Forelimb muscle (tissue), 1 donor: ENCODE results near the gene NAP1L1. TPM values are rescaled to one million over a fixed set of nuclear protein-coding genes. Genes with fewer than 3 reads are reported as not detected.

Experiments
- DNase-seq: peaks from one replicate; pipeline ENCODE4 v3.0.0-alpha.2; 2013; ENCODE audit warnings: low read depth
- polyA plus RNA-seq: library from polyadenylated mRNA; unstranded; fragments of 120-200 nt; gene quantifications from one replicate; pipeline ENCODE4 v1.2.1, GENCODE V29; 2013; ENCODE audit not compliant: insufficient read length

Gene NAP1L1
- polyA plus RNA-seq, 1 donor = 438 TPM

GRCh38 chr12:76022506-76022905 is 62.0 kb downstream of the NAP1L1 start:
- DNase-seq = no peak

DNA sequence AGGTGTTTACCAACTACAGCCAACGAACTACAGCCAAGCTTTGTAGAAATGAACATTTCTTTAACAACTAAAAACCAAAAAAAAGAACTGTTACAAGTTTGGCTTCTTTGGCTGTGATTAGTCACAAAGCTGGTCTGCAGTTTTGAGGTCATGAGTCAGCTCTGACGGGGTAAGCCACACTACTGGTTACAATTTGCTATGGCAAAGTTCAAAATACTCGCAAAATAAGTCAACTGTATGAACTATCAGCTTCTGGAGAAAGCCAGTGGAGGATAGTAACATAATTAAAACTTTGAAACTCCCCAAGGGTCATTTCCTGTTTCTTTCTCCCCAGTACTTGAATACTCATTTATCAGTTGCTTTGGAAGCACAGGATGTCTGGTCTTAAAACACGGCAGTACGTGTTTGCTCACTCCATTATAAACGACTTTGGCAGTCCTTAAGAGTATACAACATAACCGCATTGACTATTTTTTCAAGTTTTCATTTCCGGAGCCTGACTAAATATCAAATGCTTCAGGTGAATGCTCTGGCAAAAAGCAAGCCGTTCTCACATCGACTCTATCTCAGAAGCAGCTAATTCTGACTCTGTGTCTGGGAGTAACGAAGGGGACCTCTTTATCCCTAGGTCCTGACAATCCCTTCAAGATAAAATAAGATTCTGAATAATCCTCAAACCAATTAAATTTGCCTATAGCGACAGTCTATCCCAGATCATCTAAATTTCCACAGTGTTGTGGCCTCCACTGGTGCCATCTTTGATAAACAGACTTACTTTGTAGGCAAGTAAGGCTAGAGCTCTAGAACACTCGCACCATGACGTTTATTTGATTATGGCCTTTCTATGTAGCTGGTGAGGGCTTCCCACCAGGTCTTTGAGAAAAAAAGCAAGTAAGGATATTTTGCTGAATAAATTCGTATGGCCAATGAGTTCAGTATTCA is 63.5 kb downstream of the NAP1L1 start:
- no peak for DNase-seq

GRCh38 chr12:76020281-76020680 is 64.2 kb downstream of the NAP1L1 start:
- DNase-seq = no peak

- DNase-seq = no peak
Measured at GRCh38 chr12:76018672-76019071, 65.8 kb downstream of the NAP1L1 start.

- no peak for DNase-seq
Measured at GRCh38 chr12:76018111-76018510, 66.4 kb downstream of the NAP1L1 start.

DNA sequence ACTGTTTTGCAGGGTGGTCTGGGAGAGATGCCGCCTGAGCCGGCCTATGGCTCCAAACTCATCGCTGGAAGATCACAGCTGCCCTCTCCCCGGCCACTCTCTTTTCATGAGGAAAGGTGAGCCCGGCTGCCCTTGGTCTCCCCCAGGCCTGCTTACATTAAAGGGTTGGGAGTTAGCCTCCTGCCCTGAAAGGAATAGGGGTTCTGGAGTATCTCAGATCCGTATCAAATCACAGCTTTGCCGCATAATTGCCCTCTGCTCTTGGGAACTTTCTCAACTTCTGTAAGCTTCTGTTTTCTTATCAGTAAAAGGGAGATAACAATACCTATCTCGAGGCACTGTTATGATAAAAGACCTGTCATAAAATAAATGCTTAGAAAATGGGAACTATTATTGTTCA is 70.5 kb downstream of the NAP1L1 start:
- no peak for DNase-seq

DNA sequence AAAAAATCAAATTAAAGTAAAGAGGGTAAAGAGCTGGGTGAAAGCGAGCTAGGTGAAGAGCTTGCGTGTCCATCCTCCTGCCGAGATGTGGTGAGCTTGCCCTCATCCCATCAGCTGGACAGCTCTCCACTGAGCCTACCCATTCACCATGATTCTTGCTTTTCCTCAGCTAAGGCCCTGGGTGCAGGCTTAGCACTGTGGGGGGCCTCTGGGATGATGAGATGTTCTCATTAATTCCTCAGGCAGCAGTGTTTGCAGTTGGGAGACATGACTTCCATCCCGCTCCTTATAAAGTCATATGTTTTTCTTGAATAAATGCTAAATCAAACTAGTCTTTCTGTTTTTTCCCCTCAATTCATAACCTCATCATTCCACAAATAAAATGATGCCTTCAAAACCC is 70.9 kb downstream of the NAP1L1 start:
- no peak for DNase-seq

DNA sequence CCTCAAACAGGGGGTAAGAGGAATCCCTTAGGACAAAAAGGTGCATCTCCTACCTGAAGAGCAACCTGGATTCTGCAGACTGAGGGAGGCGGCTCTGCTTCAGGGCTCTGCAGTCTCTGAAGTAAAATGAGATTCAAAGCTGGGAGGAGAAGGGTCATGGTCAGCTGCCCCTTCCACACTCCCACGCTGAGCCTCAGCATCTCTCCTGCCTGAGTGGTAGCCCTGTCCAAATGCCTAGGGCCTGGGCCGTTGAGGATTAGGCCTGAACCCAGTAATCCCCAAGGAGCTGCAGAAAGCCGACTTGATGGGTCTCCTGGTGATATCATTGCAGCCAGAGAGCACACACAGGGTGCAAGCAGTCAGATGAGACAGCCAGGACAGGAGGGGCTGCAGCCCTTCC is 71.8 kb downstream of the NAP1L1 start:
- no peak for DNase-seq

GRCh38 chr12:76010732-76011458 is 73.6 kb downstream of the NAP1L1 start:
- no peak for DNase-seq

DNA sequence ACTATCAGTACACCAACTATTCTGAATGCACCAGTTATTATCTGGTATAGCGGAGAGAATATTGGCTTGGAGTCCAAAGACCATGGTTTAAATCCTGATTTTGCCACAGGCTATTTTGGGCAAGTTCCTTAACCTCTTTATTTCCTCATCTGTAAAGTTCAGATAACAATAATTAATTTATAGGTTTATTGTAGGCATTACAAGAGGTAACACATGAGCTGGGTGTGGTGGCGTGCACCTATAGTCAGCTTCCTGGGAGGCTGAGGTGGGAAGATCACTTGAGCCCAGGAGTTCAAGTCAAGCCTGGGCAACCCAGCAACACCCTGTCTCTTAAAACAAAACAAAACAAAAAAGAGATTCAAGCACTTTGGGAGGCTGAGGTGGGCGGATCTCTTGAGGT is 76.1 kb downstream of the NAP1L1 start:
- DNase-seq = no peak

GRCh38 chr12:76007640-76008039 is 76.8 kb downstream of the NAP1L1 start:
- no peak for DNase-seq

DNA sequence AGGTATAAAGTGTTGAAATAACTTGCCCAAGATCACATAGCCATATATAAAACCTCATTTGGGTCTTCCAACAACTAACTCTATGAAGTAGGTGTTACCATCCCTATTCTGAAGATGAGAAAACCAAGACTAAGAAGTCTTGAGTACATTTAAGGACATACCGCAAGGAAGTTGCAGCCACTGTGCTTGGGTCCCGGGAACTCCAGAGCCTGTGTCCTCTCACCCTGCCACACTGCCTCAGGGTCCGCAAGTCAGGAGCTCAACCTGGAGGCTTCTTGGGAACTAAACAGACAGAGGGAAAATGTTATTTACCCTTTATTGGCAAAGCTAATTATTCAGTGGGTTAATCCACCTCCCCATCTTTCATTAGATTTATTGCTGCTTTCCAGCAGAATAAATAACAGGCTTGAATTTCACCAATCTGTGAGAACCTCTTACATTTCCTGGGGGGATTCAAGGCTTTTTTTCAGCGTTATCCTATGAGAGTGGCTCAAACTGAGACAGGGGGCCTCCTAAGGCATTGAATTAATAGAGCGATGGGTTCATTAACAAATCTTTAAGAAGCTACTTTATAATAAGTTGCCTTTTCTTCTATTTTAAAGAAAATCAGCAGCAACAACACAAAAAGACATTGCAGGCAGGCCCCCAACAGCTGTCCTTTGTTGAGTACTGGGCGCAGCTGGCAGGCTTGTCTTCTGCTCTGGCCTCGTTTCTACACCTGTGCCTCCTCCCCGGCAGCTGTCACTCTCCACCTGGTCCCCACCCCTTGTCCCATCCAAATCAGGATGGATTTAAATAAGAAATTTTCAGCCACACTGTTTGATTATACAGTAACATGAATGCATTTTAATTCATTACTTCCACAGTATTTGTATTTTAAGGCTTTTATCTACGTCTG is 78.2 kb downstream of the NAP1L1 start:
- DNase-seq = no peak

DNA sequence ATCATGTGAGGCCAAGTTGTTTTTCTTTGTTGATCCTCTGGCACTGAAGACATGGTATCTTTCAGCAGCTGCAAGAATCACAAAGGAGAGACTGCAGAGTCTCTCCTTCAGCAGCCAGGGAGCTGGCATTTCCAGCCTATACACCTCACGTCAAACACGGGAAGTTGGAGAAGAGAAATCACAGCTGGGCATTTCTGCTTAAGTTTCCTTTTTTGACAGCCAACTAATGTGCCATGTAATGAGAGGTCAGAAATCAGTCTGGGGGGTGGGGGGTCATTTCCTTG is 81.2 kb downstream of the NAP1L1 start:
- DNase-seq = no peak

- no peak for DNase-seq
Measured at GRCh38 chr12:76002598-76003354, 81.7 kb downstream of the NAP1L1 start.

- no peak for DNase-seq
Measured at GRCh38 chr12:75998292-75999063, 86.0 kb downstream of the NAP1L1 start.

DNA sequence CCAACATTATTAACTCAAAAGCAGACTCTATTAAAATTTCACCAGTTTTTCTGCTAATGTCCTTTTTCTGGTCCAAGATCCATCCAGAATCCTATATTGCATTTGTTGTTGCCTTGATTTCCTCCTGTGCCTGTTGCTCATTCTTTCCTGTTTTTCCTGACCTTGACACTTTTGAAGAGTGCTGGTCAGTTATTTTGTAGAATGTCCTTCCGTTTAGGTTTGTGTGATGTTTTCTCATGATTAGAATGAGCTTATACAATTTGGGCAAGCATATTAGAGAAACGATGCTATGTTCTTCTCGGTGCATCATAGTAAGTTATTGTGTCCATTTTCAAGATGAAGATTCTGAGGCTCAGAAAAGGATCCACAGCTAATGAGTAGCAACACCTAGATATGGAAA is 86.8 kb downstream of the NAP1L1 start:
- DNase-seq = no peak

DNA sequence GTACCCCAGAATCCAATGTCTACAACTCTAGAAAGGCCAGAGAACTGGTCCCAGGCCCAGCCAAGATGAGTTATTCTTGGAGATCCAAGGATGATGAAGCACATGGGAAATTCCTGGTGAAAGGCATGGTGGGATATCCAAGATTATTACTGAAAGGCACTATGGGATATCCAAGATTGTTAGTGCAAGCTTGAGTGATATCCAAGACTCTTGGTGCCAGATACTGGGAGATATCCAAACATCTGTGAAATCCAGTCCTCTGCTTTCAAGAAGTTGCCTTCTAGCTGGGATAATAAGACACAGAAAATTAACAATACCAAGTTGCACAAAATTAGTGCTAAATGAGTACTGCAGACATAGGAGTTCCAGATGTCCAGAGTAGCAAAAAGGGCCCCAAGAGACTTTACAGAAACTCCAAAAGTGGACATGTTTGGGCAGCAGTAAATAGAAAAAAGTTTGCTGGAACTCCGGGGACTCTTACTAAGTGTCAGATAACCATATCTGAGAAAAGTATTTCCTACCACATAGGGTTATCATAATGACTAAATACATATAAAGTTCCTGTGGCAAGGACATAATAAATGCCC is 87.5 kb downstream of the NAP1L1 start:
- DNase-seq = no peak

DNA sequence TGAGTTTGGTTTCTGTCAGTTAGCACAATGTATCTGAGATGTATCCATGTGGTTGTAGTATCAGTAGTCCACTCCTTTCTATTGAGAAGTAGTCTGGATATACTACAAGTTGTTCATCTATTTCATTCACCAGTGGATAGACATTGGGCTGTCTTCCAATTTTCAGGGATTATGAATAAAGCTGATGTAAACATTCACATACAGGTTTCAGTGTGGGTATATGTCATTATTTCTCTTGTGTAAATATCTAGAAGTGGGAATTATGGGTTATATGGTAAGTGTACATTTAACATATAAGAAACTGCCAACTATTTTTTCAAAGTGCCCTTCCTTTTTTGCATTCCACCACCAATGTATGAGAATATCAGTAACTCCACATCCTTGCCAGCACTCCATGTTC is 88.8 kb downstream of the NAP1L1 start:
- DNase-seq = no peak

- DNase-seq = no peak
Measured at GRCh38 chr12:75994069-75994740, 90.3 kb downstream of the NAP1L1 start.

DNA sequence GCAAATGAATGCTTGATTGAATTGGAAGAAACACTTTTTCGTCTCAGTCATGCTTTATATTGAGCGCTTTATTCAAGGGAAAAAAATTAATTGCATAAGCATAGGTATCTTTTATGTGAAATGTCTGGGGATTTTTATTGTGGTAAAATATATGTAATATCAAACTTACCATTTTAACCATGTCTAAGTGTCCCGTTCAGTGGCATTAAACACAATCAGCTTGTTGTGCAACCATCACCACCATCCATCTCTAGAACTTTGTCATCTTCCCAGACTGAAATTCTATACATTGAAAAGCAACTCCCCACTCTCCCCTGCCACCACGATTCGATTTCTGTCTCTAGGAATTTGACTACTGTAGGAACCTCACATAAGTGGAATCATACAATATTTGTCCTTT is 92.7 kb downstream of the NAP1L1 start:
- no peak for DNase-seq
